HepG2 (cell line): Measurements from ENCODE around the gene CCNYL1. TPM values are rescaled to one million over a fixed set of nuclear protein-coding genes. Genes with fewer than 3 reads are reported as not detected.

ENCODE experiments used
- TCF12 ChIP-seq, 2 experiments: fragments of 450-650 bp in 1 of 2; sonication (generic) in 1 of 2; formaldehyde crosslinking in 1 of 2; IDR thresholded peaks; 2 replicates each; pipeline versions ENCODE4 v1.6.1 to v1.8.0; 2017 to 2022; ENCODE audit warnings: antibody characterized with exemption in 1 of 2, mild to moderate bottlenecking in 1 of 2, missing genetic modification reagents in 1 of 2, moderate library complexity in 1 of 2
- polyA plus RNA-seq, 8 experiments: library from polyadenylated mRNA; depleted of rRNA in 3 of 8; stranded (reverse) in 7 of 8; unstranded in 1 of 8; fragments of >200 nt; fragmentation: Illumina TruSeq in 4 of 8; extraction: Trizol in 4 of 8; gene quantifications; 2 replicates each; pipeline versions ENCODE4 v1.2.1 to v1.2.3, GENCODE V29; 2011 to 2016; ENCODE audit warnings: low read depth in 4 of 8, missing spikeins in 1 of 8, mixed read lengths in 1 of 8; ENCODE audit not compliant: insufficient read depth in 1 of 8
- total RNA-seq, 5 experiments: library from RNA; depleted of rRNA; stranded (reverse); fragments of >200 nt; fragmentation: Illumina TruSeq; extraction: Trizol; gene quantifications; 2 replicates each; pipeline ENCODE4 v1.2.3, GENCODE V29; 2016; ENCODE audit warnings: low read depth in 1 of 5
- TF ChIP-seq, protein P1 (sequence below), 2 experiments: sonication (generic) in 1 of 2; formaldehyde crosslinking in 1 of 2; IDR thresholded peaks; 2 replicates each; pipeline versions ENCODE4 v1.6.1 to v1.9.0; 2014 to 2022; ENCODE audit warnings: antibody characterized with exemption in 1 of 2, borderline replicate concordance in 1 of 2, inconsistent platforms in 1 of 2, low read depth in 1 of 2, missing genetic modification reagents in 1 of 2
- TF ChIP-seq, protein P2 (sequence below): sonication (generic); formaldehyde crosslinking; IDR thresholded peaks from 2 replicates; pipeline ENCODE4 v1.8.0; 2022; ENCODE audit warnings: missing genetic modification reagents, mild to moderate bottlenecking, moderate library complexity, borderline replicate concordance

Gene CCNYL1
- total and polyA plus RNA-seq, 2 of the 13 experiments (the other 11 are each of a cell fraction or from before 2014, with no cell fraction given) = 12.5 to 16.2 TPM

DNA sequence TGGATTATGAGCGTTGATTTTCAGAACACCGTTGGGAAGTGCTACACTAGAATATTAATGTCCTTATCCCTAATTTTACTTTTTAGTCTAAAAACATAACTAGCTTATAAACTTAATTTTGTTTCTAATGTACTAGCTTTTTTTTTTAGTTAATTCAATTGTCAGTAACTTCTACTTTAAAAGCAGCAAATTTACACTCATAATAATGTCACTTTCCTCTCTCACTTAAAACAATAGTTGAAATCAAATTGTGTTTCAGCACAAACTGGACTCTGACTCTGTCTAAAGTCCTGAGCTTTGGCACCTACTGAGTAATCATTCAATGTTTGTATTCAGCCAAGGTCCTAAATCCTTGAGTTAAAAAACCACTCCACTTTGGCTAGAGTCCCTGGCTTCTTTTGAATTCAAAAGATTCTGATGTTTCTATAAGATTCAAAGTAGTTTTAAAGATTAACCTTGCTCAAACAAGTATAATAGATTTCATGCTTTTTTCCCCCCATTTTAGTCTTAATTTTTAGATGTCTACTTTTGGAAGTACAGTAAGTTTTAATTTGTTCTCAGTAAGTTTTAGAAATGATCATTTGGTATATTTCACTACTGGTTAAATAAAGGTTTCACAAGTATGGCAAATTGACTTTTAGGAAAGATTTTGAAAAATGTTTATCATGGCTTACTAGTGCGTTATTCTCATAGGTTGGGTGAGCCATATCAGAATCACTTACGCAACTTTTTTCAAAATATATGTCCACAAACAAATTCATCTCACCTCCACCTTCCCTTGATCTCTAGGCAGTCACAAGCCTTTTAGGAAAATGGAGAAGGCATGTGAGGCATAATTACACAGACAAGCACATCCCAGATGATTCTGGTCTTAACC, 23.4 kb downstream of the CCNYL1 start (continued):
- TF ChIP-seq, protein P1, sequence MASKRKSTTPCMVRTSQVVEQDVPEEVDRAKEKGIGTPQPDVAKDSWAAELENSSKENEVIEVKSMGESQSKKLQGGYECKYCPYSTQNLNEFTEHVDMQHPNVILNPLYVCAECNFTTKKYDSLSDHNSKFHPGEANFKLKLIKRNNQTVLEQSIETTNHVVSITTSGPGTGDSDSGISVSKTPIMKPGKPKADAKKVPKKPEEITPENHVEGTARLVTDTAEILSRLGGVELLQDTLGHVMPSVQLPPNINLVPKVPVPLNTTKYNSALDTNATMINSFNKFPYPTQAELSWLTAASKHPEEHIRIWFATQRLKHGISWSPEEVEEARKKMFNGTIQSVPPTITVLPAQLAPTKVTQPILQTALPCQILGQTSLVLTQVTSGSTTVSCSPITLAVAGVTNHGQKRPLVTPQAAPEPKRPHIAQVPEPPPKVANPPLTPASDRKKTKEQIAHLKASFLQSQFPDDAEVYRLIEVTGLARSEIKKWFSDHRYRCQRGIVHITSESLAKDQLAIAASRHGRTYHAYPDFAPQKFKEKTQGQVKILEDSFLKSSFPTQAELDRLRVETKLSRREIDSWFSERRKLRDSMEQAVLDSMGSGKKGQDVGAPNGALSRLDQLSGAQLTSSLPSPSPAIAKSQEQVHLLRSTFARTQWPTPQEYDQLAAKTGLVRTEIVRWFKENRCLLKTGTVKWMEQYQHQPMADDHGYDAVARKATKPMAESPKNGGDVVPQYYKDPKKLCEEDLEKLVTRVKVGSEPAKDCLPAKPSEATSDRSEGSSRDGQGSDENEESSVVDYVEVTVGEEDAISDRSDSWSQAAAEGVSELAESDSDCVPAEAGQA (IDR thresholded peaks at IDR 0.05; ENCODE audit: low read depth) = no peak
- TF ChIP-seq, protein P1 (CRISPR knock-in tag; IDR thresholded peaks at IDR 0.05; ENCODE audit: borderline replicate concordance) = no peak
- TF ChIP-seq TCF12 (IDR thresholded peaks at IDR 0.05) = no peak
- TF ChIP-seq TCF12 (CRISPR knock-in tag; IDR thresholded peaks at IDR 0.05) = peak; percentile 83; the same call in 1 of the 2 replicates
- TF ChIP-seq, protein P2, sequence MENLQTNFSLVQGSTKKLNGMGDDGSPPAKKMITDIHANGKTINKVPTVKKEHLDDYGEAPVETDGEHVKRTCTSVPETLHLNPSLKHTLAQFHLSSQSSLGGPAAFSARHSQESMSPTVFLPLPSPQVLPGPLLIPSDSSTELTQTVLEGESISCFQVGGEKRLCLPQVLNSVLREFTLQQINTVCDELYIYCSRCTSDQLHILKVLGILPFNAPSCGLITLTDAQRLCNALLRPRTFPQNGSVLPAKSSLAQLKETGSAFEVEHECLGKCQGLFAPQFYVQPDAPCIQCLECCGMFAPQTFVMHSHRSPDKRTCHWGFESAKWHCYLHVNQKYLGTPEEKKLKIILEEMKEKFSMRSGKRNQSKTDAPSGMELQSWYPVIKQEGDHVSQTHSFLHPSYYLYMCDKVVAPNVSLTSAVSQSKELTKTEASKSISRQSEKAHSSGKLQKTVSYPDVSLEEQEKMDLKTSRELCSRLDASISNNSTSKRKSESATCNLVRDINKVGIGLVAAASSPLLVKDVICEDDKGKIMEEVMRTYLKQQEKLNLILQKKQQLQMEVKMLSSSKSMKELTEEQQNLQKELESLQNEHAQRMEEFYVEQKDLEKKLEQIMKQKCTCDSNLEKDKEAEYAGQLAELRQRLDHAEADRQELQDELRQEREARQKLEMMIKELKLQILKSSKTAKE = no peak
